ENCODE measurements around the gene DNAH7. TPM values are rescaled to one million over a fixed set of nuclear protein-coding genes. Genes with fewer than 3 reads are reported as not detected.

DNAH7 gene
- total and polyA plus RNA-seq, 2 experiments from 2014 or later: 0.35 to 1.1 TPM

GRCh38 chr2:196112418-196113034 lies 43.9 kb upstream of the DNAH7 start:
- Histone ChIP-seq H3K4me3 (no peak overlapping the region), H3K36me3 (ENCODE audit: insufficient read depth) (no peaks in the 10 kb centered on the region), H3K27ac (ENCODE audit: low read depth) (peak overlapping the region; percentile 76), H2AFZ (no peak overlapping the region), H3K4me2 (no peak overlapping the region), H3K4me1 (ENCODE audit: insufficient read depth) (peaks cover 15% of the 10 kb centered on the region; the same call in 1 of the 2 replicates), H3K9me2 (ENCODE audit: insufficient read depth) (no peaks in the 10 kb centered on the region), H3K79me2 (replicated peaks; ENCODE audit: insufficient read depth) (no peaks in the 10 kb centered on the region), H3F3A (replicated peaks; ENCODE audit: low read depth) (no peaks in the 10 kb centered on the region), H3K27me3 (ENCODE audit: insufficient read depth) (no peaks in the 10 kb centered on the region), H4K20me1 (replicated peaks; ENCODE audit: insufficient read depth) (no peaks in the 10 kb centered on the region)
- no peaks in the 10 kb centered on the region for H3K9me3 Mint-ChIP-seq
- peak overlapping the region; percentile 96 for H3K27ac Mint-ChIP-seq
- TF ChIP-seq ETS1 (IDR thresholded peaks at IDR 0.05) (no peak), CREB1 (CRISPR knock-in tag; IDR thresholded peaks at IDR 0.05; ENCODE audit: low read depth) (no peak), CTCF (conservative IDR thresholded peaks at IDR 0.05; ENCODE audit: low read depth in 2 of 2) (no peak), JUNB (IDR thresholded peaks at IDR 0.05; ENCODE audit: unreplicated experiment) (no peak), ZNF331 (CRISPR knock-in tag; IDR thresholded peaks at IDR 0.05; ENCODE audit: low read depth) (no peak), EZH2 (IDR thresholded peaks at IDR 0.05; ENCODE audit: low read depth, unreplicated experiment) (no peak), EZH2phosphoT487 (IDR thresholded peaks at IDR 0.05; ENCODE audit: unreplicated experiment) (no peak), POLR2AphosphoS5 (IDR thresholded peaks at IDR 0.05; ENCODE audit: low read depth) (no peak), ZNF114 (CRISPR knock-in tag; IDR thresholded peaks at IDR 0.05) (no peak), REST (IDR thresholded peaks at IDR 0.05; ENCODE audit: unreplicated experiment) (no peak), ZNF462 (CRISPR knock-in tag; IDR thresholded peaks at IDR 0.05) (no peak), STAT1 (IDR thresholded peaks at IDR 0.05; ENCODE audit: unreplicated experiment) (no peak), NANOG (IDR thresholded peaks at IDR 0.05; ENCODE audit: borderline replicate concordance) (no peak)
- no peaks in the 10 kb centered on the region for H3K36me3 Mint-ChIP-seq (ENCODE audit: low read depth)
- H3K27me3 Mint-ChIP-seq (ENCODE audit: insufficient read depth, low read depth, poor library complexity): no peaks in the 10 kb centered on the region
- 0 out of 3 replicates have a peak overlapping the region, but pooled peaks have one; percentile 35 for H3K4me3 Mint-ChIP-seq
- peaks cover 31% of the 10 kb centered on the region for H3K4me1 Mint-ChIP-seq
- ATAC-seq: no peak; the same call in 2 of the 3 replicates
- peak; percentile 66 for DNase-seq (ENCODE audit: low spot score)
